DLD1 (cell line): ENCODE measurements around the gene LIN28B.
"Not testable (repeated sequence)": the region's sequence is repeated elsewhere in the genome, so short reads cannot be mapped to it uniquely, and the experiment has no call there.

ENCODE experiments used
- in situ Hi-C: cut with HindIII; loops from 2 replicates; pipeline ENCODE4 v1.10.0; 2017; ENCODE audit warnings: low sequenced_read_pairs

Gene LIN28B

GRCh38 chr6:105058846-105059245, 101.9 kb downstream of the LIN28B start:
- in situ Hi-C loops: no loop called here

DNA sequence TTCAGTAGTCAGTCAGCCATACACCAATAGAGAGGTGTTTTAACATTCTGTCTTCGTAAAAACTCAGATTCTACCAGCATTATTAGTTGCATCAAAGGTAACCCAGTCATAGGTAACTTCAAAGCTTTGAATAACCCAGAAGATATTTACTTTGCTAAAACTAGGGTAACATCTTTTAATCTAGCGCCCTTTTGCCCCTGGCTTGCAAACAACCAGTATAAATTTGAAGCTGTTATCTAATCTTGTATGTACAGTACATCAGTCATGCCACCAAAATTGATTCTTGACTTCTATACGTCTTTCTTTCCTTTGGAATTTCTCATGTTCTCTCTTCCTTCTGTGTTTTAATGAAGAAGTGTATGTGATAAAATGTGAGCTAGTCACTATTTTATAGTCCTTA, 109.3 kb downstream of the LIN28B start:
- in situ Hi-C loops: no loop called here

DNA sequence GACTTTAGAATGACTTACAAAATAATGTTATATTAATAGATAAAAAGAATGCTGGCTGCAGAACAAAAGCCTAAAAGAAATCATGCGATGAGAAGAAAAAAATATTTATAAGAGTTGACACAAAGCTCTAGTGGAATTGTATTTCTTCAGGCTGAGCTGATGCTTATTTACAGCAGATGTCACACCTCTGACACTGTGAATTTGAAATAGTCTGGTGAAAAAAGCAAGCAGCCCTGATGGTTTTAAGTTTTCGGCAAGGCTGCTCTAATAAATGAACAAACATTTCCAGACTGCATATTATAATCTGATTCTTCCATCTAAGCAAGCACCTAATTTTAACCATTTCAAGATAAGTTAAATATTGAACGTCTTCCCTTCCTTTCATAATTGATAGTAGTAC, 109.9 kb downstream of the LIN28B start:
- in situ Hi-C loops: no loop called here

GRCh38 chr6:105067329-105067728, 110.4 kb downstream of the LIN28B start:
- in situ Hi-C loops: no loop called here

DNA sequence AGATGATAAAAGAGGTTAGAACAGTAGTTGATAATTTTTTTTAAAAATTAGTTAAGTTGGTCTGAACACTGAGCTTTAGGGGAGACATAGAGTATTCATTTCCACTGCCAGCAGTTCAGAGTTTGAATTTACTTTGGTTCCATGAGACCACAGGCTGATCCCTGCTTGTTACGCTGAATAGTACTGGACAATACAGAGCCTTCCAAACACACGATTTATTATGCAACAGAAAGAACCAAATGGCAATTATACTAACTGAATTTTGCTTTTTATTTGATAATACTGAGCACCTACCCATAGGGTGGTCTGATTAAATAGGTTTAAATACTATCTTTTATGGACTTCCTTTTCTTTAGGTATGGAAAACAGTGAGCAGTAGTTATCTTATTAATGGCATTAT, 111.5 kb downstream of the LIN28B start:
- in situ Hi-C loops: no loop called here

GRCh38 chr6:105069821-105070445, 113.0 kb downstream of the LIN28B start:
- in situ Hi-C loops: no loop called here

GRCh38 chr6:105072798-105073199, 115.9 kb downstream of the LIN28B start:
- in situ Hi-C loops: no loop called here

GRCh38 chr6:105075210-105075609, 118.3 kb downstream of the LIN28B start:
- in situ Hi-C loops: no loop called here

GRCh38 chr6:105076418-105076817, 119.5 kb downstream of the LIN28B start:
- in situ Hi-C loops: not testable (repeated sequence)

GRCh38 chr6:105077596-105078385, 120.9 kb downstream of the LIN28B start:
- in situ Hi-C loops: no loop called here

DNA sequence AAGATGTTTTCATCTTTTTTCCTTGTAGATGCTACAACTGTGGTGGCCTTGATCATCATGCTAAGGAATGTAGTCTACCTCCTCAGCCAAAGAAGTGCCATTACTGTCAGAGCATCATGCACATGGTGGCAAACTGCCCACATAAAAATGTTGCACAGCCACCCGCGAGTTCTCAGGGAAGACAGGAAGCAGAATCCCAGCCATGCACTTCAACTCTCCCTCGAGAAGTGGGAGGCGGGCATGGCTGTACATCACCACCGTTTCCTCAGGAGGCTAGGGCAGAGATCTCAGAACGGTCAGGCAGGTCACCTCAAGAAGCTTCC, 121.4 kb downstream of the LIN28B start:
- in situ Hi-C loops: no loop called here

GRCh38 chr6:105080279-105080678, 123.4 kb downstream of the LIN28B start:
- in situ Hi-C loops: no loop called here

DNA sequence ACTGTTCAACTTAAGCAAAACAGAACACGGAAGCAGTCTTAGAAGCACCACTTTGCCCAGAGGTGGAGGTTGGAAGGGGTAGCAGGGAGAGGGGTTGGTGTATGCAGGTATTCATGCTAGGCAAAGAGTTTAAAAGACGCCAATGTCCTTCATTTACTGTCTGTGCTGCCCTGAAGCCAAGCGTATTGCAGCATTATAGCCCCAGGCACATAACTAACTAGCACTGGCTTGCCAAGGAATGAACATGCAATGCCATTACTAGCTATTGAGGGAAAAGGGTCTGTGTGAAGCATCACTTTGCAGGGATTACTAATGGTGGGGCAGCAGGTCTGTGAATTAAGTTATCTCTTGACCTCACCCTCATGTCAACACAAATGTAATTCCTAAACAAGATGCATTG, 124.8 kb downstream of the LIN28B start:
- in situ Hi-C loops: not testable (repeated sequence)

DNA sequence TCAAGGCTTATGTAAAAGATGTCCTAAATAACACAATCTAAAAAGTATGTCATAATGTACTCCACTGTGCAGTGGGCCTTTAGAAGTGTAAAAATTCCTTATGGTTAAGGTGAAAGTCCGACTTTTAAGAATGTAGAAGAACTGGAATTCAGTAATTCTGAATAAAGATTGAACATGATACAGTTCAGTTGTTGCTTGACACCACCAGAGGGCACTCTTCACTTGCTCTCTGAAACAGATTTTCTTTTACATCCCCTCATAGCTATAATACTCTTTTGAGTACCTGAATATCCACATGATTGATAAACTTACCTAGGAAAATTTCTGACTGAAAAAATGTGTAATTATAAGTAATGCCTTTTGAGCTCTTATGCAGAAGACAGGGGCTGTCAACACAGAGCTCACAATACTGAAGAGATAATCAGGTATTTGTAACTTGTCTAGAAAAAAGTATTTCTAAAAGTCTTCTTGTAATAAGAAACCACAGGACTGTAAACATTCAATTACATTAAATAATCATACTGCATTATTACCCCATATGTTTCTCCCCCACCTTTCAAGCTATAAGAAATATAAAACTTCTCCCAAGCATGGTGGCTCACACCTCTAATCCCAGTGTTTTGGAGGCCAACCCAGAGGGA, 130.8 kb downstream of the LIN28B start:
- in situ Hi-C loops: no loop called here

GRCh38 chr6:105091140-105091829, 134.4 kb downstream of the LIN28B start:
- in situ Hi-C loops: no loop called here

DNA sequence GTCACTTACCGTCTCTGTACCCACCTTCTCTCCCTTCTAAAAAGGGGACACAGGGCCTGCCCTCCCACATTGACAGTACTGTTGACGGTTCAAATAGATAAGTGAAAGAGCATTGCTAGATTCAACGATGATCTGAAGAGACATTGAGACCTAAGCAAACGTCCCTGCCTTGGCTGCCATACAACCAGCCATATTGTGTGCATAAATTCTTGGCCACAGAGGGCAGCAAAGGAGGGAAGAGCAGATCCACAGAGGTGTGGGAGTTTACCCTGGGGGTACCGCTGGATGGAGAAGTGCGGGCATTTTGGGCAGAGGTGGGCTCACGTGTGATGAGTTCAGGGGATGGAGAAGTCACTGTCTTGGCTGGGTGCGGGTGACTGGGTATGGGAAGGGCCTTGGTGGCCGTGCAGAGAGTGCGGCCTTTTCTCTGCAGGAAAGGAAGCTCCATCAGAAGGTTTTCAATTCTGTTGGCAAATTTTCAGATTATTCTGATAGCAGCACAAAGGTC, 137.3 kb downstream of the LIN28B start:
- in situ Hi-C loops: no loop called here

- in situ Hi-C loops: no loop called here
These were observed 138.2 kb downstream of the LIN28B start for GRCh38 chr6:105095139-105095538.

DNA sequence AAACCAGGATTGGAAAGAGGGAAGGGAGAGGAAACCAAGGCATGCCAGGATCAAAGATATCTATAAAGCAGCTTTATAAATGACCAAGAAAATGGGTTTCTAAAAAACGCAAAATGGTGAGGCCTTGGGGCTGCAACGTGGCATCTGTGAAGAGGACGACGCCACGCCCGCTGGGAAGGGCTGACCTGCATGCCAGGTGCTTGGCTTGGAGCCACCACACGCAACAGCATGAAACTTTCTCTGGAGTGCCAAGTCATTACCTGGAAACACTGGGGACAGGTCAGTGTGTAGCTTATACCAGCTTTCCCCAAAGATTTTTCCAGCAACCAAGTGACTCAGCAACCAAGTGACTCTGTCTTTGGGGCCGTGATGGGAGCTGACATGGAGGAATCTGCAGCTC, 140.4 kb downstream of the LIN28B start:
- in situ Hi-C loops: no loop called here

GRCh38 chr6:105099371-105099770, 142.5 kb downstream of the LIN28B start:
- in situ Hi-C loops: no loop called here

- in situ Hi-C loops: loop anchor here (25.0 kb wide), 1 partner anchor 310 kb away; the partner anchor contains the start of gene PREP
These were observed 145.3 kb downstream of the LIN28B start for GRCh38 chr6:105102186-105102585.

DNA sequence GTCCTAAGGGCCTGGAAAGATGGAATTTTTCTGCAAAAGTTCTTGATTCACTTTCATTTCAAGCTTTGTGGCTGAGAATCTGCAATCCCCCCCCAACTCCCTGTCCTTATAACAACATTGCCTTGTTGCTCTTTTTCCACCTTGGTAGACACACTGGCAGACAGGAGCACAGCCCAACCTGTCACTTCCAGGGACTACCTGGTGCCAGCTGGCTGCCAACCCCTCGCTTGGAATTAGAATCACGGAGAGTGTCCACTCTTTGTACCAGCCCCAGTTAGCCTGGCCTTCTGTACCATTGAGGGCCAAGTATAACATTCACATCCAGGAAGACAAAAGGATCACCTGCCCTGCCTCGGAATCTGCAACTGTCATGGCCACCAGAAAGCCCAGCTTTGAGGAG, 148.2 kb downstream of the LIN28B start:
- in situ Hi-C loops: loop anchor here (25.0 kb wide), 1 partner anchor 307 kb away; the partner anchor contains the start of gene PREP
